Measurements from ENCODE around the gene UGT2B7.
"Not testable (repeated sequence)": the region's sequence is repeated elsewhere in the genome, so short reads cannot be mapped to it uniquely, and the experiment has no call there.

UGT2B7 gene

DNA sequence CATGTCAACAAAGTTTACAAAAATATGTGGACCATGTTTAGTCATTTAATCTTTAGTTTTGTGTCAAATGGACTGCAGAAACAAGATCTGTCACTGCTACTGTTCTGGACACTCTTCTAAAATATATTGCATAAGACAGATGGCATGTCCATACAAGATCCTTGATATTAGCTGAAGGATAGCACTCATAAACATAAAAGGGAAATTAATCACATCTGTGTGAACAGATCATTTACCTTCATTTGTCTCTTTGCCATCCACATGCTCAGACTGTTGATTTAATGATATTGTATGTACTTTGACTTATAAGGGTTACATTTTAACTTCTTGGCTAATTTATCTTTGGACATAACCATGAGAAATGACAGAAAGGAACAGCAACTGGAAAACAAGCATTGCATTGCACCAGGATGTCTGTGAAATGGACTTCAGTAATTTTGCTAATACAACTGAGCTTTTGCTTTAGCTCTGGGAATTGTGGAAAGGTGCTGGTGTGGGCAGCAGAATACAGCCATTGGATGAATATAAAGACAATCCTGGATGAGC, at the start of gene UGT2B7:
Gene UGT2B7 (plus strand): TSS at position 364 of the 546 bp plus-strand sequence. CDS start 47 bp downstream, at position 411.
- in situ Hi-C loops (cut with MboI; ENCODE audit: low pct_unique_long_range_greater_than_20kb, low sequenced_read_pairs, unreplicated experiment) = no loop called here
- TF ChIP-seq, protein P1, sequence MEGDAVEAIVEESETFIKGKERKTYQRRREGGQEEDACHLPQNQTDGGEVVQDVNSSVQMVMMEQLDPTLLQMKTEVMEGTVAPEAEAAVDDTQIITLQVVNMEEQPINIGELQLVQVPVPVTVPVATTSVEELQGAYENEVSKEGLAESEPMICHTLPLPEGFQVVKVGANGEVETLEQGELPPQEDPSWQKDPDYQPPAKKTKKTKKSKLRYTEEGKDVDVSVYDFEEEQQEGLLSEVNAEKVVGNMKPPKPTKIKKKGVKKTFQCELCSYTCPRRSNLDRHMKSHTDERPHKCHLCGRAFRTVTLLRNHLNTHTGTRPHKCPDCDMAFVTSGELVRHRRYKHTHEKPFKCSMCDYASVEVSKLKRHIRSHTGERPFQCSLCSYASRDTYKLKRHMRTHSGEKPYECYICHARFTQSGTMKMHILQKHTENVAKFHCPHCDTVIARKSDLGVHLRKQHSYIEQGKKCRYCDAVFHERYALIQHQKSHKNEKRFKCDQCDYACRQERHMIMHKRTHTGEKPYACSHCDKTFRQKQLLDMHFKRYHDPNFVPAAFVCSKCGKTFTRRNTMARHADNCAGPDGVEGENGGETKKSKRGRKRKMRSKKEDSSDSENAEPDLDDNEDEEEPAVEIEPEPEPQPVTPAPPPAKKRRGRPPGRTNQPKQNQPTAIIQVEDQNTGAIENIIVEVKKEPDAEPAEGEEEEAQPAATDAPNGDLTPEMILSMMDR (IDR thresholded peaks at IDR 0.05; ENCODE audit: extremely low read depth, insufficient read depth, missing control alignments) = no peak
- no peak for DNase-seq (ENCODE audit: low spot score)

DNA sequence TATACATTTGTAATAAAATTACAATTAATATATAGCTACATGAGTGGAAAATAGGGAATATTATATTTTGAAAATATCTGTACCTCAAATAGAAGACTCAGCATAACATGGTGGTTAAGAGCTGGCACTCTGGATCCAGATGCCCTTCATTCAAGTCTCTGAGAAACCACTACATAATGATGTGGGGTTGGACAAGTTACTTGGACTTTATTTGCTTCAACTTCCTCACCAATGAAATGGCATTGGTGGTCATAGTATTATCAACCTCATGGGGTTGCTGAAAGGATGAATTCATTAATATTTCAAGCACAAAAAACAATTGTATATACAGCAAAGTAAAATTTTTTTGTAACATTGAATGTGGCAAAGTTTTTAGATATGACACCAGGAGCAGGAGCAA, 46.4 kb upstream of the UGT2B7 start:
- no peak for DNase-seq (ENCODE audit: low spot score)
- TF ChIP-seq, protein P1 (IDR thresholded peaks at IDR 0.05; ENCODE audit: extremely low read depth, insufficient read depth, missing control alignments) = no peak
- in situ Hi-C loops (cut with MboI; ENCODE audit: low pct_unique_long_range_greater_than_20kb, low sequenced_read_pairs, unreplicated experiment) = no loop called here

GRCh38 chr4:69050853-69051575, 45.3 kb upstream of the UGT2B7 start:
- DNase-seq (ENCODE audit: low spot score); in situ Hi-C loops (cut with MboI; ENCODE audit: low pct_unique_long_range_greater_than_20kb, low sequenced_read_pairs, unreplicated experiment): not testable (repeated sequence)

DNA sequence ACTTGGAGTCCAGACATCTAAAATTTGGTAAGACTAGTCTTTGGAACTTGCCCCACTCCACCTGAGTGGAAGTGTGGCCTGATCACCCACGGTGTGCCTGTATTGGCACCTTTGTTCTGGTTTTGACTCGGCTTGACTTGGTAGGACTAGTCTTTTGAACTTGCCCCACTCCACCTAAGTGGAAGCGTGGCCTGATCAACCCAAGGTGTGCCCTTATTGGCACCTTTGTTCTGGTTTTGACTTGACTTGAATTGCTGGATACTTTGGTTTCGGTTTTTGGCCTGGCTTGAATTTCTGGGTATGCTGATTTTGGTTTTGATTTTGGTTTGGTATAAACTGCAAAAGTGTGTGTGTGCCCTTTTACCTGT, 44.7 kb upstream of the UGT2B7 start:
- in situ Hi-C loops (cut with MboI; ENCODE audit: low pct_unique_long_range_greater_than_20kb, low sequenced_read_pairs, unreplicated experiment) = no loop called here

GRCh38 chr4:69053309-69053885, 42.9 kb upstream of the UGT2B7 start:
- in situ Hi-C loops (cut with MboI; ENCODE audit: low pct_unique_long_range_greater_than_20kb, low sequenced_read_pairs, unreplicated experiment); DNase-seq (ENCODE audit: low spot score): not testable (repeated sequence)

More for the DNA sequence above, 44.7 kb upstream of the UGT2B7 start:
- TF ChIP-seq, protein P1 (IDR thresholded peaks at IDR 0.05; ENCODE audit: extremely low read depth, insufficient read depth, missing control alignments) = no peak
- DNase-seq (ENCODE audit: low spot score) = no peak

- in situ Hi-C loops (cut with MboI; ENCODE audit: low pct_unique_long_range_greater_than_20kb, low sequenced_read_pairs, unreplicated experiment); DNase-seq (ENCODE audit: low spot score): not testable (repeated sequence)
Measured at GRCh38 chr4:69054033-69054432, 42.2 kb upstream of the UGT2B7 start.

- TF ChIP-seq, protein P1 (IDR thresholded peaks at IDR 0.05; ENCODE audit: extremely low read depth, insufficient read depth, missing control alignments) = no peak
- in situ Hi-C loops (cut with MboI; ENCODE audit: low pct_unique_long_range_greater_than_20kb, low sequenced_read_pairs, unreplicated experiment) = no loop called here
- DNase-seq (ENCODE audit: low spot score) = peak; percentile 5
Measured at GRCh38 chr4:69054578-69055200, 41.6 kb upstream of the UGT2B7 start.

DNA sequence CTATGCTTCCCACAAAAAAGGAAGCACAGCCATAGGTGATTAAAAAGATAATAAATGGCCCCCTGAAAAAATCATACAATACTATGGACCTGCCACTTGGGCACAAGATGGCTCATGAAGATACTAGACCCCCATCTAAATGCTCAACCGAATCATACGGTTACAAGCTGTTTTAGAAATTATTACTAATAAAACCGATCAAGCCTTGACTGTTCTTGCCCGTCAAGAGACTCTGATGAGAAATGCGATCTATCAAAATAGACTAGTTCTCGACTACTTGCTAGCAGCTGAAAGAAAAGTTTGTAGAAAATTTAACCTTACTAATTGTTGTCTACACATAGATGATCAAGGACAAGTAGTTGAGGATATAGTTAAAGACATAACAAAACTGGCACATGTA, 40.1 kb upstream of the UGT2B7 start:
- in situ Hi-C loops (cut with MboI; ENCODE audit: low pct_unique_long_range_greater_than_20kb, low sequenced_read_pairs, unreplicated experiment) = no loop called here
- no peak for DNase-seq (ENCODE audit: low spot score)
- TF ChIP-seq, protein P1 (IDR thresholded peaks at IDR 0.05; ENCODE audit: extremely low read depth, insufficient read depth, missing control alignments) = no peak

All from GM13977 (cell line).